SK-N-SH (cell line): ENCODE data around the gene TSHR. TPM values are rescaled to one million over a fixed set of nuclear protein-coding genes. Genes with fewer than 3 reads are reported as not detected.

Experiments used
- CTCF ChIA-PET: fragments of 300-600, 350-600 bp; formaldehyde crosslinking; extraction: SDS; loops from one replicate; lab custom pipeline; 2021; lab: Yijun Ruan, JAX
- POLR2A ChIA-PET: fragments of 350-600 bp; sonication (Branson Sonifier 250); formaldehyde crosslinking; extraction: SDS; loops from one replicate; lab custom pipeline; 2020; ENCODE audit warnings: antibody characterized with exemption, inconsistent platforms; lab: Yijun Ruan, JAX
- DNase-seq: peaks from one replicate; pipeline ENCODE4 v3.0.0; 2012
- H2AFZ ChIP-seq: fragments of 200-600 bp; sonication (generic); 2 replicates; pipeline ENCODE4 v1.8.1; 2016; ENCODE audit warnings: antibody characterized with exemption, mild to moderate bottlenecking, low read depth
- H3F3A ChIP-seq: fragments of 200-600 bp; sonication (generic); replicated peaks from 2 replicates; pipeline ENCODE3; 2016; ENCODE audit warnings: antibody characterized with exemption, mild to moderate bottlenecking; ENCODE audit not compliant: insufficient read depth
- H3K27ac ChIP-seq, 2 experiments: fragments of 200-500 bp in 1 of 2; fragments of 200-600 bp in 1 of 2; sonication (Bioruptor generic) in 1 of 2; sonication (generic), shearing (Covaris generic) in 1 of 2; 2 replicates each; pipeline versions ENCODE4 v1.5.1 to v1.6.1; 2014 to 2016; ENCODE audit warnings: low read depth in 2 of 2, inconsistent platforms in 1 of 2, low read length in 1 of 2, mild to moderate bottlenecking in 1 of 2, mixed read lengths in 1 of 2
- H3K27me3 ChIP-seq: fragments of 200-600 bp; sonication (generic), shearing (Covaris generic); 2 replicates; pipeline ENCODE4 v1.6.1; 2016; ENCODE audit warnings: mixed run types; ENCODE audit not compliant: insufficient read depth
- H3K36me3 ChIP-seq, 2 experiments: fragments of 200-500 bp in 1 of 2; fragments of 200-600 bp in 1 of 2; sonication (Bioruptor generic) in 1 of 2; sonication (generic) in 1 of 2; replicated peaks in 1 of 2; 2 replicates each; pipeline versions ENCODE3 to v1.5.1; 2014 to 2016; ENCODE audit warnings: low read length in 1 of 2, mild to moderate bottlenecking in 1 of 2; ENCODE audit not compliant: insufficient read depth in 2 of 2, control insufficient read depth in 1 of 2
- H3K4me1 ChIP-seq, 2 experiments: fragments of 200-500 bp in 1 of 2; fragments of 200-600 bp in 1 of 2; sonication (Bioruptor generic) in 1 of 2; sonication (generic), shearing (Covaris generic) in 1 of 2; 2 replicates each; pipeline versions ENCODE4 v1.5.1 to v1.6.1; 2014 to 2016; ENCODE audit warnings: low read depth in 1 of 2, low read length in 1 of 2, mixed run types in 1 of 2; ENCODE audit not compliant: insufficient read depth in 2 of 2, control insufficient read depth in 1 of 2
- H3K4me2 ChIP-seq: fragments of 200-600 bp; sonication (generic), shearing (Covaris generic); 2 replicates; pipeline ENCODE4 v1.6.1; 2017; ENCODE audit warnings: mixed run types
- H3K4me3 ChIP-seq, 2 experiments: fragments of 200-500 bp in 1 of 2; fragments of 200-600 bp in 1 of 2; sonication (Bioruptor generic) in 1 of 2; sonication (generic), shearing (Covaris generic) in 1 of 2; 2 replicates each; pipeline versions ENCODE4 v1.5.1 to v1.8.1; 2014 to 2016; ENCODE audit warnings: low read depth in 2 of 2, inconsistent platforms in 1 of 2, low read length in 1 of 2, mild to moderate bottlenecking in 1 of 2, mixed read lengths in 1 of 2, moderate library complexity in 1 of 2
- H3K79me2 ChIP-seq: fragments of 200-600 bp; sonication (generic); 2 replicates; pipeline ENCODE4 v1.8.1; 2017; ENCODE audit warnings: mild to moderate bottlenecking; ENCODE audit not compliant: insufficient read depth
- H3K9ac ChIP-seq: fragments of 200-600 bp; sonication (generic); 2 replicates; pipeline ENCODE4 v1.6.1; 2017; ENCODE audit warnings: mixed run types
- H3K9me2 ChIP-seq: fragments of 200-600 bp; sonication (generic); 2 replicates; pipeline ENCODE4 v1.6.1; 2017; ENCODE audit warnings: mixed run types
- H3K9me3 ChIP-seq: fragments of 200-600 bp; sonication (generic); 2 replicates; pipeline ENCODE4 v1.6.1; 2017; ENCODE audit warnings: mixed run types, mild to moderate bottlenecking, moderate library complexity
- H4K20me1 ChIP-seq: fragments of 200-600 bp; sonication (generic); 2 replicates; pipeline ENCODE4 v1.6.1; 2017; ENCODE audit warnings: mild to moderate bottlenecking, mixed run types; ENCODE audit not compliant: insufficient read depth
- ELF1 ChIP-seq: IDR thresholded peaks from 2 replicates; pipeline ENCODE4 v1.4.0; 2012
- FOSL2 ChIP-seq: IDR thresholded peaks from 2 replicates; pipeline ENCODE4 v1.4.0; 2012; ENCODE audit warnings: low read depth, mild to moderate bottlenecking, moderate library complexity, borderline replicate concordance
- FOXJ3 ChIP-seq: sonication (generic); formaldehyde crosslinking; IDR thresholded peaks from 2 replicates; pipeline ENCODE4 v1.5.1; 2020; ENCODE audit warnings: mild to moderate bottlenecking, missing genetic modification reagents
- IRF3 ChIP-seq: fragments of 150-350 bp; IDR thresholded peaks from 2 replicates; pipeline ENCODE4 v1.6.1; 2016; ENCODE audit warnings: mild to moderate bottlenecking, low read depth, low read length
- MEF2A ChIP-seq: IDR thresholded peaks from 2 replicates; pipeline ENCODE4 v1.4.0; 2012; ENCODE audit warnings: low read depth, borderline replicate concordance
- MXI1 ChIP-seq: IDR thresholded peaks from 2 replicates; pipeline ENCODE4 v1.6.1; 2012; ENCODE audit warnings: mild to moderate bottlenecking, low read depth, low read length, improper control_type of control experiment
- PBX3 ChIP-seq: IDR thresholded peaks from 2 replicates; pipeline ENCODE4; 2012
- POLR2AphosphoS5 ChIP-seq: IDR thresholded peaks from 2 replicates; pipeline ENCODE4 v1.6.1; 2012; ENCODE audit warnings: low read depth, low read length
- RAD21 ChIP-seq: IDR thresholded peaks from 2 replicates; pipeline ENCODE4 v1.6.1; 2012; ENCODE audit warnings: mild to moderate bottlenecking, low read length
- RCOR1 ChIP-seq: fragments of 150-350 bp; IDR thresholded peaks from 2 replicates; pipeline ENCODE4 v1.6.1; 2017; ENCODE audit warnings: antibody characterized with exemption, low read length
- REST ChIP-seq: IDR thresholded peaks from 2 replicates; pipeline ENCODE4 v1.6.1; 2012; ENCODE audit warnings: mild to moderate bottlenecking, low read depth, low read length, moderate library complexity
- RXRA ChIP-seq: IDR thresholded peaks from 2 replicates; pipeline ENCODE4 v1.4.0; 2012; ENCODE audit warnings: low read depth, mild to moderate bottlenecking, borderline replicate concordance
- SMC3 ChIP-seq: IDR thresholded peaks from 2 replicates; pipeline ENCODE4 v1.6.1; 2012; ENCODE audit warnings: low read depth, low read length, improper control_type of control experiment
- TAF1 ChIP-seq: IDR thresholded peaks from 2 replicates; pipeline ENCODE4 v1.6.1; 2012; ENCODE audit warnings: low read depth, mild to moderate bottlenecking, low read length, moderate library complexity, borderline replicate concordance
- TEAD4 ChIP-seq: IDR thresholded peaks from 2 replicates; pipeline ENCODE4 v1.4.0; 2012; ENCODE audit warnings: mild to moderate bottlenecking, borderline replicate concordance; ENCODE audit not compliant: insufficient read depth
- USF1 ChIP-seq: IDR thresholded peaks from 2 replicates; pipeline ENCODE4 v1.4.0; 2012; ENCODE audit warnings: low read depth, borderline replicate concordance
- USF2 ChIP-seq: fragments of 150-350 bp; IDR thresholded peaks from 2 replicates; pipeline ENCODE4 v1.6.1; 2017; ENCODE audit warnings: antibody characterized with exemption, low read length, low read depth, borderline replicate concordance
- ZBTB33 ChIP-seq: IDR thresholded peaks from 2 replicates; pipeline ENCODE4 v1.4.0; 2012; ENCODE audit warnings: low read depth, borderline replicate concordance
- WGBS: methylation state at CpG from one replicate; pipeline ENCODE4 v1.1.6; 2017; ENCODE audit warnings: low lambda C conversion rate; 5-methylcytosine and 5-hydroxymethylcytosine counted together
- polyA plus RNA-seq, 3 experiments: library from polyadenylated mRNA; depleted of rRNA; stranded (reverse); fragments of >200 nt; gene quantifications; 2 replicates each; pipeline ENCODE4 v1.2.3, GENCODE V29; 2012

TSHR gene
- polyA plus RNA-seq, 1 of the 3 experiments (the other 2 are of a cell fraction) = not detected

GRCh38 chr14:81006266-81006665, 50.8 kb downstream of the TSHR start:
- H3K4me1 ChIP-seq = no peaks in the 10 kb centered on the region
- H3K4me3 ChIP-seq = no peak overlapping the region
- TF ChIP-seq FOSL2 (no peak), TAF1 (no peak), TEAD4 (no peak), SMC3 (no peak), REST (no peak), IRF3 (no peak), MEF2A (no peak), MXI1 (no peak), USF2 (no peak), PBX3 (no peak), POLR2AphosphoS5 (no peak), ZBTB33 (no peak), RAD21 (no peak), ELF1 (no peak), RCOR1 (no peak), USF1 (no peak), RXRA (no peak), FOXJ3 (CRISPR knock-in tag) (no peak)
- CTCF ChIA-PET = no interaction called here
- H3F3A ChIP-seq = no peaks in the 10 kb centered on the region
- no peak overlapping the region for H3K9ac ChIP-seq
- POLR2A ChIA-PET = no interaction called here
- 62% methylated on average over 3 of the region's 3 CpGs for WGBS
- no peaks in the 10 kb centered on the region for H3K9me3 ChIP-seq
- DNase-seq = no peak
- H3K27me3 ChIP-seq = no peaks in the 10 kb centered on the region
- H4K20me1 ChIP-seq = no peaks in the 10 kb centered on the region
- no peak overlapping the region for H2AFZ ChIP-seq
- H3K9me2 ChIP-seq = no peaks in the 10 kb centered on the region
- no peaks in the 10 kb centered on the region for H3K36me3 ChIP-seq
- H3K27ac ChIP-seq = no peak overlapping the region
- no peaks in the 10 kb centered on the region for H3K79me2 ChIP-seq
- H3K4me2 ChIP-seq = no peak overlapping the region
